SK-N-SH treated with all-trans-retinoic acid at 6 μM for 48 hours (cell line): ENCODE data around the gene GAREM1.

Source experiments
- ARNTL ChIP-seq: fragments of 450-650 bp; formaldehyde crosslinking; IDR thresholded peaks from 2 replicates; pipeline ENCODE4 v1.5.0; 2020; ENCODE audit warnings: low read depth, mild to moderate bottlenecking, moderate library complexity, borderline replicate concordance
- BACH2 ChIP-seq: fragments of 250-450 bp; sonication (Bioruptor Pico); IDR thresholded peaks from 2 replicates; pipeline ENCODE4 v1.9.0; 2021; ENCODE audit warnings: mild to moderate bottlenecking, borderline replicate concordance
- CREB5 ChIP-seq: fragments of 250-450 bp; sonication (Bioruptor Pico); IDR thresholded peaks from 2 replicates; pipeline ENCODE4 v1.5.1; 2020; ENCODE audit warnings: low read depth, mild to moderate bottlenecking, moderate library complexity
- CSDC2 ChIP-seq: fragments of 250-450 bp; sonication (Bioruptor Pico); IDR thresholded peaks from 2 replicates; pipeline ENCODE4 v1.5.0; 2020; ENCODE audit warnings: mild to moderate bottlenecking, moderate library complexity
- GLIS3 ChIP-seq: fragments of 250-450 bp; sonication (Bioruptor Pico); IDR thresholded peaks from 2 replicates; pipeline ENCODE4 v1.5.0; 2020; ENCODE audit warnings: mild to moderate bottlenecking, moderate library complexity
- ISL1 ChIP-seq: fragments of 250-450 bp; sonication (Bioruptor Pico); IDR thresholded peaks from 2 replicates; pipeline ENCODE4 v2.1.2; 2022; ENCODE audit warnings: mild to moderate bottlenecking, moderate library complexity
- SNAI2 ChIP-seq: fragments of 250-450 bp; sonication (Bioruptor Pico); IDR thresholded peaks from 2 replicates; pipeline ENCODE4 v1.5.0; 2020; ENCODE audit warnings: mild to moderate bottlenecking, moderate library complexity
- TOX ChIP-seq: fragments of 250-450 bp; sonication (Bioruptor Pico); IDR thresholded peaks from 2 replicates; pipeline ENCODE4 v1.8.0; 2021; ENCODE audit warnings: mild to moderate bottlenecking, moderate library complexity, borderline replicate concordance
- ZFP30 ChIP-seq: fragments of 450-650 bp; formaldehyde crosslinking; IDR thresholded peaks from 2 replicates; pipeline ENCODE4 v1.5.0; 2022; ENCODE audit warnings: mild to moderate bottlenecking, moderate library complexity

GRCh38 chr18:32439241-32439640 is 31.4 kb downstream of the GAREM1 start:
- no peak for TF ChIP-seq ZFP30 (CRISPR knock-in tag)
- no peak for TF ChIP-seq CSDC2 (CRISPR knock-in tag)
- TF ChIP-seq SNAI2, result no peak
- no peak for TF ChIP-seq TOX
- no peak for TF ChIP-seq ISL1 (CRISPR knock-in tag)
- TF ChIP-seq BACH2 (CRISPR knock-in tag), result no peak
- no peak for TF ChIP-seq CREB5 (CRISPR knock-in tag)
- TF ChIP-seq ARNTL (CRISPR knock-in tag), result no peak
- no peak for TF ChIP-seq GLIS3
